ENCODE measurements around the gene RNPC3. TPM values are rescaled to one million over a fixed set of nuclear protein-coding genes. Genes with fewer than 3 reads are reported as not detected.

Gene RNPC3
- total and polyA plus RNA-seq, 2 of the 8 experiments (the other 6 are each of a cell fraction or from before 2014, with no cell fraction given) = 10.9 to 12.8 TPM

- TF ChIP-seq CHD7 (IDR thresholded peaks at IDR 0.05; ENCODE audit: insufficient replicate concordance, low read length) = no peak
- no peak for TF ChIP-seq RBBP5 (IDR thresholded peaks at IDR 0.05; ENCODE audit: borderline replicate concordance, low read depth, low read length)
- TF ChIP-seq CHD2 (IDR thresholded peaks at IDR 0.05; ENCODE audit: low read length) = no peak
- TF ChIP-seq SP1 (IDR thresholded peaks at IDR 0.05; ENCODE audit: low read depth, low read length) = no peak
- TF ChIP-seq FOSL1 (IDR thresholded peaks at IDR 0.05; ENCODE audit: insufficient read depth, low read depth, low read length) = no peak
- no peak for TF ChIP-seq RXRA (IDR thresholded peaks at IDR 0.05; ENCODE audit: insufficient read depth, low read depth, low read length)
- no peak for TF ChIP-seq TBP (IDR thresholded peaks at IDR 0.05; ENCODE audit: low read depth, low read length)
- no peak for TF ChIP-seq E2F6 (IDR thresholded peaks at IDR 0.05)
- TF ChIP-seq GABPA (IDR thresholded peaks at IDR 0.05; ENCODE audit: borderline replicate concordance, insufficient read depth, low read length) = no peak
These were observed 48.4 kb upstream of the RNPC3 start (continued) for GRCh38 chr1:103477101-103477500.

All from H1 (cell line).